ENCODE results near the gene MGAT4B.

DNA sequence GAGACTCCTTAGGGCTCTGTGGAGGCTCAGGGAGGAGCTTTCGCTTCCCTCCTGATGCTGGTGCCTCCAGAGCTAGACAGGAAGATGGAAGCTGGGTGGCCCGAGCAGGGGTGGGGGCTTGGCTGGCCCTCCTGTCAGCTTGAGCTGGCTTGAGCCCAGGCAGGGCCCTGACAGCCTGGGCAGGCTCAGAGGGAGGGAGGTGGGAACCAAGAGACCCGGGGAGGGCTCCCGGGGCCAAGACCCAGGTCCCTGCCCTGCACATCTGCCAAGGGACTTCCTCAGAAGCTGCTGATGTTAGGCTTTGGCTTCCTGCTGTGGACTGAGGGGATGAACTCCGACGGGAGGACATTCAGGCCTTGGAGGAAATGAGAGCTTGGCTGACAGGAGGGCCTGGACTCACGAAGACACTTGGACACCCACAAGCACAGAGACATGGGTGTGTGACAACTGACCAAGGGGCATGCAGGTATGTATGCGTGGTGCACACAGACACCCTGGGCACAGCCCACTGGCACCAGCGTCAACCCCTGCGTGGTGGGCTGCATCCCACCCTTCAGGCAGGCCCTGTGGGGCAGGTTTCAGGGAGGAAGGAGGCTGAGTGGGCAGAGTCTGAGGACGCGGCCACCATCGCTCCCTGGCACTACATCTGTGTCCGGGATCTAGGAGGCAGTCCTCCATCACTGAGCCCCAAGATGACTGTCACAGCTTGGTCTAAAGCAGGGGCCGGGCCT lies 14.6 kb downstream of the MGAT4B start:
- TF ChIP-seq, protein P1, sequence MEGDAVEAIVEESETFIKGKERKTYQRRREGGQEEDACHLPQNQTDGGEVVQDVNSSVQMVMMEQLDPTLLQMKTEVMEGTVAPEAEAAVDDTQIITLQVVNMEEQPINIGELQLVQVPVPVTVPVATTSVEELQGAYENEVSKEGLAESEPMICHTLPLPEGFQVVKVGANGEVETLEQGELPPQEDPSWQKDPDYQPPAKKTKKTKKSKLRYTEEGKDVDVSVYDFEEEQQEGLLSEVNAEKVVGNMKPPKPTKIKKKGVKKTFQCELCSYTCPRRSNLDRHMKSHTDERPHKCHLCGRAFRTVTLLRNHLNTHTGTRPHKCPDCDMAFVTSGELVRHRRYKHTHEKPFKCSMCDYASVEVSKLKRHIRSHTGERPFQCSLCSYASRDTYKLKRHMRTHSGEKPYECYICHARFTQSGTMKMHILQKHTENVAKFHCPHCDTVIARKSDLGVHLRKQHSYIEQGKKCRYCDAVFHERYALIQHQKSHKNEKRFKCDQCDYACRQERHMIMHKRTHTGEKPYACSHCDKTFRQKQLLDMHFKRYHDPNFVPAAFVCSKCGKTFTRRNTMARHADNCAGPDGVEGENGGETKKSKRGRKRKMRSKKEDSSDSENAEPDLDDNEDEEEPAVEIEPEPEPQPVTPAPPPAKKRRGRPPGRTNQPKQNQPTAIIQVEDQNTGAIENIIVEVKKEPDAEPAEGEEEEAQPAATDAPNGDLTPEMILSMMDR (CRISPR knock-in tag; IDR thresholded peaks at IDR 0.05), result no peak
- no peak for TF ChIP-seq EZH2 (conservative IDR thresholded peaks at IDR 0.05; ENCODE audit: low read depth, low read length)

Data from HepG2 (cell line).